ENCODE measurements around the gene NOS1AP.
"Not testable (repeated sequence)": the region's sequence is repeated elsewhere in the genome, so short reads cannot be mapped to it uniquely, and the experiment has no call there.

GRCh38 chr1:162053949-162054348, 15.5 kb upstream of the NOS1AP start:
- TF ChIP-seq TAF1 (IDR thresholded peaks at IDR 0.05; ENCODE audit: low read depth, low read length); POLR2A (IDR thresholded peaks at IDR 0.05; ENCODE audit: low read depth, low read length); PAX5 (IDR thresholded peaks at IDR 0.05; ENCODE audit: insufficient read depth, low read length, severe bottlenecking); POLR2AphosphoS5 (IDR thresholded peaks at IDR 0.05; ENCODE audit: low read depth, low read length): not testable (repeated sequence)
